ENCODE results near the gene TDRD12.

TDRD12 gene

GRCh38 chr19:32857584-32857983, 138.0 kb downstream of the TDRD12 start:
- no peak for TF ChIP-seq CTCF (IDR thresholded peaks at IDR 0.05)
- TF ChIP-seq ZFX (IDR thresholded peaks at IDR 0.05; ENCODE audit: borderline replicate concordance): no peak
- H3K27ac ChIP-seq: no peak overlapping the region

- H3K27ac ChIP-seq: no peak overlapping the region
- TF ChIP-seq ZFX (IDR thresholded peaks at IDR 0.05; ENCODE audit: borderline replicate concordance) (no peak), CTCF (IDR thresholded peaks at IDR 0.05) (no peak)
Measured at GRCh38 chr19:32858155-32858554, 138.6 kb downstream of the TDRD12 start.

GRCh38 chr19:32858559-32858958, 139.0 kb downstream of the TDRD12 start:
- TF ChIP-seq ZFX (IDR thresholded peaks at IDR 0.05; ENCODE audit: borderline replicate concordance): no peak
- no peak for TF ChIP-seq CTCF (IDR thresholded peaks at IDR 0.05)
- H3K27ac ChIP-seq: no peak overlapping the region

- no peak for TF ChIP-seq CTCF (IDR thresholded peaks at IDR 0.05)
- no peak for TF ChIP-seq ZFX (IDR thresholded peaks at IDR 0.05; ENCODE audit: borderline replicate concordance)
- H3K27ac ChIP-seq: no peak overlapping the region
Measured at GRCh38 chr19:32859591-32859990, 140.0 kb downstream of the TDRD12 start.

- TF ChIP-seq CTCF (IDR thresholded peaks at IDR 0.05) (no peak), ZFX (IDR thresholded peaks at IDR 0.05; ENCODE audit: borderline replicate concordance) (no peak)
- no peak overlapping the region for H3K27ac ChIP-seq
Measured at GRCh38 chr19:32861596-32861995, 142.0 kb downstream of the TDRD12 start.

GRCh38 chr19:32862173-32862572, 142.6 kb downstream of the TDRD12 start:
- TF ChIP-seq ZFX (IDR thresholded peaks at IDR 0.05; ENCODE audit: borderline replicate concordance): no peak
- no peak for TF ChIP-seq CTCF (IDR thresholded peaks at IDR 0.05)
- no peak overlapping the region for H3K27ac ChIP-seq

GRCh38 chr19:32862741-32863140, 143.2 kb downstream of the TDRD12 start:
- TF ChIP-seq CTCF (IDR thresholded peaks at IDR 0.05) (no peak), ZFX (IDR thresholded peaks at IDR 0.05; ENCODE audit: borderline replicate concordance) (no peak)
- no peak overlapping the region for H3K27ac ChIP-seq
